ENCODE results near the gene TPM1.

DNA sequence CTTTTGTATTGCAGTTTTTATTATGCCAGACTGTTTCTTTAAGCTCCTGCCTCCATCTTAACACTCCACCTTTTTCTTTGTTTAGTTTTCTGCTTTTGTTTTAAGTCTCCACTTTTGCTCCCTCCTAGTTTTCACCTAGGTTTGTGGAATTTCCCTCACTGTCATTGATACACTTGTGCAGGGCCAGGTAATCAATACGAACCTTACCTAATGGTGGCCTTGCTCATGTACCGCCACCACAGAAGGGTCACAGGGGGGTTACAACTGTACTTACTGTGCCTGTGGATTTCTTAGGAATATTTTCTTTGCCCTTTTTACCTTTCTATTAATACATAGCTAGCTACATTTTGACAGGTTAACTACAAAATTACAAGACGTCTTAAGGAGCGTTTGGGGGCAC is 43.4 kb upstream of the TPM1 start:
- TF ChIP-seq, protein P1, sequence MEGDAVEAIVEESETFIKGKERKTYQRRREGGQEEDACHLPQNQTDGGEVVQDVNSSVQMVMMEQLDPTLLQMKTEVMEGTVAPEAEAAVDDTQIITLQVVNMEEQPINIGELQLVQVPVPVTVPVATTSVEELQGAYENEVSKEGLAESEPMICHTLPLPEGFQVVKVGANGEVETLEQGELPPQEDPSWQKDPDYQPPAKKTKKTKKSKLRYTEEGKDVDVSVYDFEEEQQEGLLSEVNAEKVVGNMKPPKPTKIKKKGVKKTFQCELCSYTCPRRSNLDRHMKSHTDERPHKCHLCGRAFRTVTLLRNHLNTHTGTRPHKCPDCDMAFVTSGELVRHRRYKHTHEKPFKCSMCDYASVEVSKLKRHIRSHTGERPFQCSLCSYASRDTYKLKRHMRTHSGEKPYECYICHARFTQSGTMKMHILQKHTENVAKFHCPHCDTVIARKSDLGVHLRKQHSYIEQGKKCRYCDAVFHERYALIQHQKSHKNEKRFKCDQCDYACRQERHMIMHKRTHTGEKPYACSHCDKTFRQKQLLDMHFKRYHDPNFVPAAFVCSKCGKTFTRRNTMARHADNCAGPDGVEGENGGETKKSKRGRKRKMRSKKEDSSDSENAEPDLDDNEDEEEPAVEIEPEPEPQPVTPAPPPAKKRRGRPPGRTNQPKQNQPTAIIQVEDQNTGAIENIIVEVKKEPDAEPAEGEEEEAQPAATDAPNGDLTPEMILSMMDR (IDR thresholded peaks at IDR 0.05; ENCODE audit: insufficient read depth, low read length, poor library complexity, severe bottlenecking), result no peak
- TF ChIP-seq EZH2phosphoT487 (conservative IDR thresholded peaks at IDR 0.05; ENCODE audit: low read length), result no peak

All from SU-DHL-6 (cell line).